ENCODE data around the gene HSD17B11.
A peak's percentile ranks its signal among the peaks of the same experiment; 100 is the strongest.
"Not testable (repeated sequence)": the region's sequence is repeated elsewhere in the genome, so short reads cannot be mapped to it uniquely, and the experiment has no call there.

Gene HSD17B11

DNA sequence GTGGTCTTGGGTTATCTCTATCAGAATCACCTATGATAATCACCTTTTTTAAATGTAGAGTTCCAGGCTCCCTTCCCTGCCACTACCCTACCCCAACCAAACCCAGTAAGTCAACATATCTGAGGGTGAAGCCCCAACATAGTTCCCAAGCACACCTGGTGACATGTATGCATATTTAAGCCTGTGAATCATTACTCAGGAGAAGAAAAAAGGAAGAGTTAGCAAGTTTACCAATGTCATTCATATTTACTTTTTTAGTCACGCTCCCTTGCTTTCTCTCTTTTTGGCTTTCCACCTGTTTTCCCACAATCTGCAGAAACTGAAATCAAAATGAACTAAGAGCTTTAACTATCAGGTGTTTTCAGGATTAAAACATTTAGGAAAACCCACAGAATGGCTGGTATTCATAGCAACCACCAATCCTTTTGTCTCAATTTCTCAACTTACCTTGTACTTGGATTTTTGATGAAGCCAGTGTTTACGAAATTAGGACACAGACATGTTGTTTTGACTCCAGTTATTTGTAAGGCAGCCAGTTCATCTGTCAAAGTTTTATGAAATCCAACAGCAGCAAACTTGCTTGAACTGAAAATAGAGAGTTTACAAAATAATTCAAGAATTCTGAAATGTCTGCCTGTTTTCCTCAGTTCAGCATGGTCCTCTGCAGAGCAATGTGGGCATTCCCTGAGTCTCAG is 34.0 kb downstream of the HSD17B11 start:
- DNase-seq, result no peak

DNA sequence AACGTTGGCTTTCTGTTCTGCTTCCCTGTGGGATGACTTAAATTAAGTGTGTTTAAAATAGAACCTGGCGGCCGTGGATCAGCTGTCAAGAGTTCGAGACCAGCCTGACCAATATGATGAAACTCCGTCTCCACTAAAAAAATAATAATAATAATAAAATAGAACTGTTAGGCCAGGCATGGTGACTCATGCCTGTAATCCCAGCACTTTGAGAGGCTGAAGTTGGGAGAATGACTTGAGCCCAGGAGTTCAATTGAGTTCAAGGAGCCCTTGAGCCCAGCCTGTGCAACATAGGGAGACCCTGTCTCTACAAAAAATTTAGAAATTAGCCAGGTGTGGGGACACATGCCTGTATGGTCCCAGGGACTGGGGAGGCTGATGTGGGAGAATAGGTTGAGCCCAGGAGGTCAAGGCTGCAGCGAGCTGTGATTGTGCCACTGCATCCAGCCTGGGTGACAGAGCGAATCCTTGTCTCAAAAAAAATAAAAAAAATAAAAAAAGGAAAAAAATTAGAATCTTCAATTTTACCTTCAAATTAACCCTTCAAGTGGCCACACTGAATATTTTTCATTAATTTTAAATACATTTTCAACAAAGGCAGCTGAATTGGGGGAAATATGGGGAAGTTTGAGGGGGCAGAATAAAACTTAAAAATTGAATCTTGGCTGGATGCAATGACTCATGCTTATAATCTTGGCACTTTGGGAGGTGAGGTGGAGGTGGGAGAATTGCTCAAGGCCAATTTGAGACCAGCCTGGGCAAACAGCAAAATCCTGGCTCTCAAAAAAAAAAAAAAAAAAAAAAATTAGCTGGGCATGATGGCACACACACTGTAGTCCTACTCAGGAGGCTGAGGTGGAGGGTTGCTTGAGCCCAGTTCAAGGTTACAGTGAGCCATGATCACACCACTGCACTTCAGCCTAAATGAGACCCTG is 36.6 kb downstream of the HSD17B11 start:
- no peak for DNase-seq

DNA sequence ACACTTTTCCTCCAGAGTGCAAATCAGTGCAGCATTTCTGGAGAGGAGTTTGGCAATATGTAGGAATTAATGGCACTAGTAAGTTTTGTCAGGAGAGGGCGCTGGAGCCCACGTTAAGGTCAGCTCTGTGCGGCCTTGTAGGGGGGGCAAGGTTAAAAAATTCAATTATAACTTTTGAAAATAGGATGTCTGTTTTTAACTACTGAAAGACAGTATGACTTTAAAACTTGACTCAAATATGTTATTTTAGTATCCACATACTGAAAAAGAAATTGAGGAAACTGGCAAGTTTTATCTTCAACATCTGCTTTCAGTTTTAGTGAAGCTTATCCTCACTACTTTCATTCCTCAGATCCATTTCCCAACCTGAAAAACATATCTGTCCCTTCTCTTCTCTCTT is 37.4 kb downstream of the HSD17B11 start:
- DNase-seq, result peak; percentile 2

- no peak for DNase-seq
These were observed 45.8 kb downstream of the HSD17B11 start for GRCh38 chr4:87345139-87345538.

DNA sequence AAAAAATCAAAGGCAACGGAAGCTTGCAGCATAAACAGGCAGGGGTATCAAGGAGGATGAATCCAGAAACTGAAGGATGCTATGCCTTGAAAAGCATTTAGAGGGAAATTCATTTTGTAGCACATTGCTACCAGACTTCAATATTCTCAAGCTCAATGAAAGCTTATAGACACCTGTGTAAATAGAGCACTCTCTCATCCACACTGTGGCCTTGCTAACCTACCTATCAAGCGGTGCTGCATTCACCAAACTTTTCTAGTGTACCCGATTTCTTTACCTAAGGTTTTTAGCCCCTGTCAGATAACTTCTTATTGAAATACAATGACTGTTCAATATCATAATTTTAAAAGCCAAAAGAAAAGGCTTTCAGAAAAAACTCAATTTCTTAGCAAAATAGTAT is 48.1 kb downstream of the HSD17B11 start:
- no peak for DNase-seq

DNA sequence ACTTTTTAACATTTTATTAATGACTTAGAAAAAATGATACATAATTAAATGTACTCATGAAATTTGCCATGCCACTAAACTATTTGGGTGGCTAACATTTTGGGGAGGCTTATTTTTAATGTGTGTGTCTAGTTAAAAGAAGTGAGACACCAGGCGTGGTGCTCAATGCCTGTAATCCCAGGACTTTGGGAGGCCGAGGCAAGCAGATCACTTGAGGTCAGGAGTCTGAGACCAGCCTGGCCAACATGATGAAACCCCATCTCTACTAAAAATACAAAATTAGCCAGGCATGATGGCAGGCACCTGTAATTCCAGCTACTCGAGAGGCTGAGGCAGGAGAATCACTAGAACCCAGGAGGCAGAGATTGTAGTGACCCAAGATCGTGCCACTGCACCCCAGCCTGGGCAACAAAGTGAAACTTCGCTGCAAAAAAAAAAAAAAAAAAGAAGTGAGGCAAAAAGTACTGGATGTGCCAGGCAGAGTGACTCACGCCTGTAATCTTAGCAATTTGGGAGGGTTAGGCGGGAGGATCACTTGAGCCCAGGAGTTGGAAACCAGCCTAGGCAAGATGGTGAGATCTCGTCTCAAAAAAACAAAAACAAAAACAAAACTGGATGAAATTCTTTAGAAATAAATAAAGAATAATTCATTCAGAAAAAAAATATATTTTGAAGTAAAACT is 48.9 kb downstream of the HSD17B11 start:
- DNase-seq, result not testable (repeated sequence)

- no peak for DNase-seq
These were observed 51.5 kb downstream of the HSD17B11 start for GRCh38 chr4:87339440-87339839.

DNA sequence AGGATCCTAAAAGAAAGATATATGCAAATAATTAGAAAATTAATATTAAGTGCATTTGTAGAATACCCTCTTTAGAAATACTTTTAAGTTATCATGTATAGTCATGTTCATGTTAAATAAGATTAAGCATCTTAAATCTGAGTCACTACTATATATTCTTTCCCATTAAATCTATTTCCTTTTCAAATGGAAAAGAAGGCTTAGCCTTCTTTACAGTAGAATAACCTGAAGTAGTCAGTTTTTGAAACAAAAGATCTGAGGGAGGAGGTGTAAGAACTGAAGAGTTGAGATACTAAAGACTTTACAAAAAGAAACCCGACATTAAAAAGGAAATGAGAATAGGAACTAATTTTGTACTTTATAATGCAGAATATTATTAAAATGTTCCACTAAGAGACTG is 53.6 kb downstream of the HSD17B11 start:
- no peak for DNase-seq

GRCh38 chr4:87333267-87333666 is 57.7 kb downstream of the HSD17B11 start:
- no peak for DNase-seq

GRCh38 chr4:87330761-87331160 is 60.2 kb downstream of the HSD17B11 start:
- DNase-seq, result no peak

GRCh38 chr4:87327136-87327535 is 63.9 kb downstream of the HSD17B11 start:
- DNase-seq, result no peak

GRCh38 chr4:87326460-87326859 is 64.5 kb downstream of the HSD17B11 start:
- DNase-seq, result no peak

DNA sequence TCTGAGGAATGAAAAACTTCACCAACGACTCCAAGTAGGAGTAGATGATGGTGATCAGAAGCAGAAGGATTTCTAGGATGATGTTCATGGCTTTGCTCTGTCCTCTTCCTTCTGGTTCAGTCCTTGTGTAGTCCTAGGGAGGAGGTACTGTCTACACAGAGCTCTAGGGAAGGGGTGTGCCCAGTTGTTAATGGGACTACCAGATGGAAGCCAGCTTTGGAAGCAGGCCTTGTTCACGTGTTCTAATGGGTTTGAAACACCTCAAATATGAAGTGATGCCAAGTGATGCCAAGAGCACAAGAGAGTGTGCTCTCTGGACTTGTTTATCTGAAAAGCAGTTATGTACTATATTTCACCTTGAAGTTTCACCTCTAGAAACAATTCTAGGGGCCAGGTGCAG is 68.2 kb downstream of the HSD17B11 start, which contains the start of gene HSD17B13:
TSS of gene HSD17B13 (minus strand) at position 129 of the 400 bp plus-strand sequence. CDS start at position 88, 41 bp downstream.
- DNase-seq, result no peak

DNA sequence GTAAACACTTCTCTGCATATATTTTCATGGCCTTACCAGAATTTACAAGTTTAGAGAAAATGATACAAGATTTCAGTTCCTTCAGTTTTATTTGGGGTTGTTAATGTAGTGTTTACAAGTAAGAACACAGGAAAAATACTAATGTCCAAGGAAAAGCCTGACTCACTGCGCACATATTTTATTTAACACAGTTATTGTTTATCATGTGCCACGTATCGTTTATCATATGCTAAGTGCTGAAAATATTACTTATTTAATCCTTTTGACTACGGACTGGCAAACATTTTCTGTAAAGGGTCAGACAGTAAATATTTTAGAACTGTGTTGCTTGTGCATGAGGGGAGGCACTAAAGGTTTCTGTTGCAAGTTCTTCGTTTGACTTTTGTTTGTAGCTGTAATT is 69.1 kb downstream of the HSD17B11 start:
- DNase-seq, result no peak

DNA sequence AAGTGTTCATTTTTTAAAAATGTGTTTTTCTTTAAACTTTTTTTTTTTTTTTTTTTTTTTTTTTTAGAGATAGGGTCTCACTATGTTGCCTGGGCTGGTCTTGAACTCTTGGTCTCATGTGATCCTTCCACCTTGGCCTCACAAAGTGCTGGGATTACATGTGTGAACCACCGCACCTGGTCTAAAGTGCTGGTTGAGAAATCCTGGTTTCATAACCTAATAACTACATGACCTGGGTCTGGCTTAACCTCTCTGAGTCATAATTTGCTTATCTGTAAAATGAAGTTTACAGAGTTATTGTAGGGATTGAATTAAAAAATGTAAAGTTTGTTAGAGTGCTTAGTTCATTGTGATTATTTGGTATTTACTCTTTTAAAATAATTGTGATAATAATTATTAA is 73.5 kb downstream of the HSD17B11 start:
- no peak for DNase-seq

- DNase-seq, result no peak
These were observed 74.0 kb downstream of the HSD17B11 start for GRCh38 chr4:87316961-87317360.

GRCh38 chr4:87315000-87315399 is 76.0 kb downstream of the HSD17B11 start:
- DNase-seq, result not testable (repeated sequence)

DNA sequence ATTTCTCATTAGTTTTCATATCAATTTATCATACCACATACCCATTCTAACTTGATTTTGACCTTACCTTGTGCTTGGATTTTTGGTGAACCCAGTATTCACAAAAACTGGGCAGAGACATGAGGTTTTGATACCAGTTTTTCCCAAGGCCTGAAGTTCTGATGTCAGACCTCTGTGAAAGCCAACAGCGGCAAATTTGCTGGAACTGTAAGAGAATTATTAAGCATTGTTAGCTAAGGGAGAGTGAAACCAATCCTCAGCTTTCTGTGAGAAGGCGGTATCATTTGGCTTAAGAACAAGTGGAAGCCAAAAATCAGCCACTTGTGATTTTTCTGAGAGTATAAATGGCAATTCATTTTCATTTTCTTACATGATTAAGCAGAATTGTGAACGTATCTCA is 77.2 kb downstream of the HSD17B11 start:
- DNase-seq, result no peak

GRCh38 chr4:87311684-87312083 is 79.3 kb downstream of the HSD17B11 start:
- DNase-seq, result no peak

- no peak for DNase-seq
These were observed 80.2 kb downstream of the HSD17B11 start for GRCh38 chr4:87310691-87311335.

GRCh38 chr4:87309625-87310024 is 81.4 kb downstream of the HSD17B11 start:
- no peak for DNase-seq

DNA sequence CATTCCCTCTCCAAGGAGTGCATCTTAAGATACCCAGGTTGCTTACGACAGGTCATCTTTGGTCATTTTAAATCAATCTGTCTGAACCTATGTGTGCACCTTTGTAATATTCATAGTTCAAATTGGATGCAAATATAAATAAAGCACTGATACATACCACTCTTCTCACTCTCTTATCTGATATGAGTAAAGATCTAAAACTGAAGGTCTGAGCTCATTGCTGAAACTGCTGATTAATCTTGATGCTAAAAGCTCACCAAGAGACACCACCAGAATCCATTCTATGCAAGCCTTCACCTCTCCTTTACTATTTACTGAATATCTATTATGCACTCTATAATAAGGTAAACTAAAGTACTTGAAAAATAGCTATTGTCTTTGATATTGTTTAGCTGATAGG is 84.9 kb downstream of the HSD17B11 start:
- DNase-seq, result peak; percentile 46

DNA sequence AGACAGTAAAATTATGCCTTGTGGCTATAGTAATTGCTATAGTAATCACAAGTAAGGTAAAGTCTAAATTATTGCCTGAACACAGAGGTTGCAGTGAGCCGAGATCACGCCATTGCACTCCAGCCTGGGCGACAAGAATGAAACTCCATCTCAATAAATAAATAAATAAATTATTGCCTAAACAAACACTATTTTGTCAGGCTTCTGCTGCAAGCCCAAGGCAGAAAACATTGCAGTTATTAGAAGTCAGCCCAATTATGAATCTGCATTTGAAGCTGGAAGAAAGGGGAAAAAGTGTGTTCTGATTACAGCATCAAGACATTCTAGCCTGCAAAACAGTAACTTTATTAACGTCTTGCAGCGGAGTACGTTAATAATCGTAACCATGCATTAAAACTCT is 85.4 kb downstream of the HSD17B11 start:
- no peak for DNase-seq

Data from activated CD4-positive, alpha-beta T cell treated with anti-CD3 and anti-CD28 coated beads, Interleukin-2, amount 50 U/mL, for 16 hours (primary cell).